LNCaP clone FGC (cell line): ENCODE data around the gene SULT2A1.
A peak's percentile ranks its signal among the peaks of the same experiment; 100 is the strongest.
"Not testable (repeated sequence)": the region's sequence is repeated elsewhere in the genome, so short reads cannot be mapped to it uniquely, and the experiment has no call there.

Experiments
- DNase-seq: peaks from one replicate; pipeline ENCODE4 v3.0.0-alpha.2; 2011; ENCODE audit warnings: low read depth
- H3K4me3 ChIP-seq: 2 replicates; pipeline ENCODE4 v1.5.1; 2011; ENCODE audit warnings: mild to moderate bottlenecking, low read depth, low read length, control low read depth
- CTCF ChIP-seq: IDR thresholded peaks from 2 replicates; pipeline ENCODE4 v1.5.1; 2012; ENCODE audit warnings: mild to moderate bottlenecking; ENCODE audit not compliant: control insufficient read depth, insufficient read depth; ENCODE audit errors: extremely low read depth

SULT2A1 gene, protein sequence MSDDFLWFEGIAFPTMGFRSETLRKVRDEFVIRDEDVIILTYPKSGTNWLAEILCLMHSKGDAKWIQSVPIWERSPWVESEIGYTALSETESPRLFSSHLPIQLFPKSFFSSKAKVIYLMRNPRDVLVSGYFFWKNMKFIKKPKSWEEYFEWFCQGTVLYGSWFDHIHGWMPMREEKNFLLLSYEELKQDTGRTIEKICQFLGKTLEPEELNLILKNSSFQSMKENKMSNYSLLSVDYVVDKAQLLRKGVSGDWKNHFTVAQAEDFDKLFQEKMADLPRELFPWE

DNA sequence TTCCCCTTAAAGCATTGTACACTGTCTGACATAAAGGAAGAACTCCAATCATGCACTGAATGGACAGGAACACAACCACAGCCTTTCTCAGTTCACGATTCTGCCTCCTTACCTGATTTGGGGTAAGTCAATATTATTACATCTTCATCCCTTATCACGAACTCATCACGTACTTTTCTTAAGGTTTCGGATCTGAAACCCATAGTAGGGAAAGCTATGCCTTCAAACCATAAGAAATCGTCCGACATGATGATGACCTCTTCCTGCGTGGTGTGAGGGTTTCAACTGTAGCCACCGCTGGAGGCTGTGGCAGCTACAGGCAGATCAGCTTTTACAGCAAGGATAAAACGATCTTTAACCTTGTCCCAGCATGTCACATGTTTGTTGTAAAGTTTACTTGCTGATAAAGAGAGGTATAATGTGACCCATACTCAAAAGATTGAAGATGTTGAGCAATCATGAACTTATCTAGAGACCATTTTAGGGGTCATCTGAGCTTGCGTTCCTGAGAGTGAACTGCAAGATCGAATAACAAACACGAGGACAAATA, at the start of gene SULT2A1:
Gene SULT2A1 (minus strand): TSS at position 306 of the 550 bp plus-strand sequence. CDS start 58 bp downstream, at position 248.
- no peak for TF ChIP-seq CTCF
- no peak for DNase-seq
- no peak within 1 kb of the TSS for H3K4me3 ChIP-seq

DNA sequence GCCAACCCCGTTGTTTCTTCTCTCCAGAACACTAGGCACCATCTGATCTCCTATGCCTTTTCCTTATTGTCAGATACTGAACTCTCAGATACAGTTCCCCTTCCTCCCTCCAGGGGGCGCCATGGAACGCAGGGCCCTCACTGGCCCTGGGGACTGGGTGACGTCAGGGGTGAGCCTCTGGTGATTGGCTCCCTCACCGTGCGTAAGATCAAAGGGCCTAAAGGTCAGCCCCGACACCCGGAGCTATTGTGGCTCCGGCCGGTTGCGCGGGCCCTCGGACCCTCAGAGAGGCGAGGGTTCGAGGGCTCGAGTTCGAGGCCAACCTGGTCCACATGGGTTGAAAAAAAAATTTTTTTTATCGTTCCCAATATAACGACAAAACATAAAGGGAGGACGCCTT, 42.5 kb upstream of the SULT2A1 start:
- not testable (repeated sequence) for H3K4me3 ChIP-seq

DNA sequence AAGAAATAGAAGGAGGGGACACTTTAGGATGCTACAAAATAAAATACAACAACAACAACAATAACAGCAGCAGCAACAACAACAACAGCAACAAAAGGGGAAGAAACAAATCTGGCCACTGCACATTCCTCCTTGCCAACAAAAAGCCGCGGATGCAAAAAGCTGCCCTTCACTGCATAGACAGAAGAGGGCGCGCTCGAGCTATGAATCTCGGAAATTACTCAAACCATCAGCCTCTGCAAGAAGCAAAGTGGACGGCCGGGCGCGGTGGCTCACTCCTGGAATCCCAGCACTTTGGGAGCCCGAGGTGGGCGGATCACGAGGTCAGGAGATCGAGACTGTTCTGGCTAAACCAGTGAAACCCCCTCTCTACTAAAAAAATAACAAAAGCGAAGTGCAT, 34.0 kb upstream of the SULT2A1 start:
- DNase-seq, H3K4me3 ChIP-seq: not testable (repeated sequence)
- TF ChIP-seq CTCF, result peak; percentile 48

More for the DNA sequence above, 42.5 kb upstream of the SULT2A1 start:
- DNase-seq, result not testable (repeated sequence)

DNA sequence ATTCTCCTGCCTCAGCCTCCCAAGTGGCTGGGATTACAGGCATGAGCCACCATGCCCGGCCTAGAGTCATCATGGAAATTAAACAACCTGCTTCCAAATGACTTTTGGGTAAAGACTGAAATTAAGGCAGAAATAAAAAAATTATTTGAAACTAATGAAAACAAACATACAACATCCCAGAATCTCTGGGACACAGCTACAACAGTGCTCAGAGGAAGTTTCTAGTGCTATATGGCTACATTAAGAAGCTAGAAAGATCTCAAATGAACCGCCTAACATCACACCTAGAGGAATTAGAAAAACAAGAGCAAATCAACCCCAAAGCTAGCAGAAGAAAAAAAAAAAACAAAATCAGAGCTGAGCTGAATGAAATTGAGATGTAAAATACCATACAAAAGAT, 24.1 kb upstream of the SULT2A1 start:
- H3K4me3 ChIP-seq, DNase-seq: not testable (repeated sequence)

- peak; percentile 55 for TF ChIP-seq CTCF
- H3K4me3 ChIP-seq, DNase-seq: not testable (repeated sequence)
Measured at GRCh38 chr19:47909350-47909749, 23.2 kb upstream of the SULT2A1 start.

DNA sequence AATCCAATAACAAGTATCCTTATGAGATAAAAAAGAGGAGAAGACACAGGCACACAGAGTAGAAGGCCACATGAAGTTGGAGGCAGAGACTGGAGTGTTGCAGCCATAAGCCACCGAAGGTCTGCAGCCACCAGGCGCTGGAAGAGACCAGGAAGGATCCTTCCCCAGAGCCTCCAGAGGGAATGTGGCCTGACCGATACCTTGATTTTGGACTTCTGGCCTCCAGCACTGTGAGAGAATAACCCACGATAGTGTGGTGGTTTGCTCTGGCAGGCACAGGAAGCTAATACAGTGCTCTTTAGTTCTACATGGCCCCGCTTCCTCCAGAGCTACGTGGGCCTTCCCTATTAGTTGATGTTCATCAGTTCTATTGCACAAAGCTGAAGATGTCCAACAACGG, 15.3 kb upstream of the SULT2A1 start:
- no peak for DNase-seq
- TF ChIP-seq CTCF, result no peak
- H3K4me3 ChIP-seq, result no peak overlapping the region

DNA sequence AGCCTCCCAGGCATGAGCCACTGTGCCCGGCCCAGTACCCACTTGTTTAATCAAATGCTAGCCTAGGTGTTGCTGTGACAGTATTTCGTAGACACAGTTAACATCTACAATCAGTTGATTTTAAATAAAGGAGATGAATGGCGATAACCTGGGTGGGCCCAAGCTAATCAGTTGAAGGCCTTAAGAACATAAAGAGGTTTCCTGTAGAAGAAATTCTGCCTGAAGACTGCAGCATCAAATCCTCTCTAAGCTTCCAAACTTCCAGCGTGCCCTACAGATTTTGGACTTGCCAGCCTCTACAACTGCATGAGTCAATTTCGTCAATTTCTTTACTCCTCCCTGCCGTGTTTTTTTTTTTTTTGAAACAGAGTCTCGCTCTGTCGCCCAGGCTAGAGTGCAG, 13.2 kb upstream of the SULT2A1 start:
- no peak for DNase-seq
- TF ChIP-seq CTCF, result no peak
- H3K4me3 ChIP-seq, result no peak overlapping the region

DNA sequence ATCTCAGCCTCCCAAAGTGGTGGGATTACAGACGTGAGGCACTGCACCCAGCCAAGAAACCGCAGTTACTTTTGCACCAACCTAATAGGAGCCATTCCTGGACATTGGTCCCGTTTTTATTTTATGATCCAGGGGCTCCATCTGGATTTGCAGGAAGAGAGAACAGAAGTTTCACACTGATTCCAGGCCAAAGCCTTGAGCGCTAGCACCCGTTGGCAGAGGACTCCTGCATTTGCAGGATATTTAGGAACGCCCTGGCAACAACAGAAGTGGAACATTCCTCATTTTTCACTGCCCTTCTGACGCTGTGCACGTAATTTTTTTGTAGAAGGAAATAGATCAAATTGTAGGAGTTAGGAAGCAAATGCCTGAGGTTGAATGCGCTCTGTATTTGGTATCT, 11.7 kb upstream of the SULT2A1 start:
- H3K4me3 ChIP-seq, result no peak overlapping the region
- DNase-seq, result no peak
- TF ChIP-seq CTCF, result no peak
